ENCODE measurements around the gene GRM5.

GRM5 gene

GRCh38 chr11:88617226-88617625 lies 448.6 kb downstream of the GRM5 start:
- no peak for DNase-seq

GRCh38 chr11:88604260-88604659 lies 461.5 kb downstream of the GRM5 start:
- no peak for DNase-seq

GRCh38 chr11:88603091-88603867 lies 462.5 kb downstream of the GRM5 start:
- DNase-seq: no peak

GRCh38 chr11:88597387-88597786 lies 468.4 kb downstream of the GRM5 start:
- DNase-seq: no peak

- no peak for DNase-seq
Measured at GRCh38 chr11:88596786-88597185, 469.0 kb downstream of the GRM5 start.

- DNase-seq: no peak
Measured at GRCh38 chr11:88594274-88594950, 471.4 kb downstream of the GRM5 start.

- DNase-seq: no peak
Measured at GRCh38 chr11:88590361-88590760, 475.4 kb downstream of the GRM5 start.

- DNase-seq: no peak
Measured at GRCh38 chr11:88583251-88583650, 482.5 kb downstream of the GRM5 start.

- no peak for DNase-seq
Measured at GRCh38 chr11:88579466-88579865, 486.3 kb downstream of the GRM5 start.

GRCh38 chr11:88576741-88577140 lies 489.0 kb downstream of the GRM5 start:
- no peak for DNase-seq

GRCh38 chr11:88575916-88576315 lies 489.9 kb downstream of the GRM5 start:
- DNase-seq: no peak

- DNase-seq: no peak
Measured at GRCh38 chr11:88569342-88569741, 496.4 kb downstream of the GRM5 start.

GRCh38 chr11:88555829-88556202 lies 510.0 kb downstream of the GRM5 start:
- DNase-seq: no peak

- peak in 1 of 2 experiments; percentile 39 for DNase-seq
Measured at GRCh38 chr11:88555018-88555828, 510.6 kb downstream of the GRM5 start.

GRCh38 chr11:88553204-88553603 lies 512.6 kb downstream of the GRM5 start:
- DNase-seq: no peak

- DNase-seq: peak; percentile 27 to 58
Measured at GRCh38 chr11:88552379-88553062, 513.3 kb downstream of the GRM5 start.

GRCh38 chr11:88544656-88545280 lies 521.0 kb downstream of the GRM5 start:
- no peak for DNase-seq

- DNase-seq: peak; percentile 75 to 84
Measured at GRCh38 chr11:88543902-88544655, 521.7 kb downstream of the GRM5 start.

- DNase-seq: no peak
Measured at GRCh38 chr11:88541006-88541405, 524.8 kb downstream of the GRM5 start.

GRCh38 chr11:88538098-88538497 lies 527.7 kb downstream of the GRM5 start:
- DNase-seq: no peak

GRCh38 chr11:88537613-88538012 lies 528.2 kb downstream of the GRM5 start:
- DNase-seq: no peak

Measured in NCI-H2081 (cell line).